MCF 10A (cell line): Measurements from ENCODE around the gene SUN5. TPM values are rescaled to one million over a fixed set of nuclear protein-coding genes. Genes with fewer than 3 reads are reported as not detected.

Experiments
- BruUV-seq: library from RNA; stranded (reverse); fragments of 400-500 nt; replicated peaks from 2 replicates; lab custom pipeline; 2021; lab: Mats Ljungman, UMichigan
- CTCF ChIA-PET: fragments of 300-600 bp; sonication (Branson Sonifier 250); formaldehyde crosslinking; extraction: SDS; loops from one replicate; lab custom pipeline; 2021; ENCODE audit warnings: antibody characterized with exemption, inconsistent platforms; lab: Yijun Ruan, JAX
- POLR2A ChIA-PET: fragments of 300-600, 350-650 bp; sonication (Branson Sonifier 250); formaldehyde crosslinking; extraction: SDS; loops from one replicate; lab custom pipeline; 2020; ENCODE audit warnings: antibody characterized with exemption, inconsistent platforms; lab: Yijun Ruan, JAX
- DNase-seq: peaks from one replicate; pipeline ENCODE4 v3.0.0-alpha.2; 2018; ENCODE audit not compliant: unreplicated experiment
- H3K27ac Mint-ChIP-seq: one replicate; pipeline ENCODE4 v1.8.0; 2022; ENCODE audit warnings: mild to moderate bottlenecking, low read depth, mixed read lengths; ENCODE audit not compliant: unreplicated experiment
- H3K27me3 Mint-ChIP-seq: one replicate; pipeline ENCODE4 v1.8.0; 2022; ENCODE audit warnings: mixed read lengths; ENCODE audit not compliant: insufficient read depth, unreplicated experiment
- H3K36me3 Mint-ChIP-seq: one replicate; pipeline ENCODE4 v1.8.0; 2022; ENCODE audit warnings: mild to moderate bottlenecking, moderate library complexity, mixed read lengths; ENCODE audit not compliant: insufficient read depth, unreplicated experiment
- H3K4me1 Mint-ChIP-seq: one replicate; pipeline ENCODE4 v1.8.0; 2022; ENCODE audit warnings: mixed read lengths; ENCODE audit not compliant: insufficient read depth, unreplicated experiment
- H3K4me3 Mint-ChIP-seq: one replicate; pipeline ENCODE4 v1.8.0; 2022; ENCODE audit warnings: mild to moderate bottlenecking, moderate library complexity, mixed read lengths; ENCODE audit not compliant: unreplicated experiment
- H3K9me3 Mint-ChIP-seq: one replicate; pipeline ENCODE4 v1.8.0; 2022; ENCODE audit warnings: mixed read lengths; ENCODE audit not compliant: unreplicated experiment
- intact Hi-C: fragments of 100-400 bp; cut with micrococcal nuclease; formaldehyde crosslinking; loops from 2 replicates; pipeline ENCODE4 v1.14.1; 2022
- total RNA-seq: library from RNA; stranded (reverse); gene quantifications from 2 replicates; pipeline ENCODE4 v1.2.3, GENCODE V29; 2022
- TF ChIP-seq, protein P1 (sequence below): fragments of 200-600 bp; IDR thresholded peaks from one replicate; pipeline ENCODE4 v1.8.0; 2022; ENCODE audit warnings: antibody characterized with exemption, mild to moderate bottlenecking; ENCODE audit not compliant: unreplicated experiment

The SUN5 gene
- total RNA-seq, 1 experiment from 2014 or later = not detected

- no peaks in the 10 kb centered on the region for H3K4me1 Mint-ChIP-seq
- intact Hi-C loops = no loop called here
- H3K9me3 Mint-ChIP-seq = no peaks in the 10 kb centered on the region
- ChIA-PET POLR2A (interaction anchor here (0.7 kb wide), 1 partner anchor 8 kb away, joined by 3 read pairs; no protein-coding TSS in a partner anchor), CTCF (interaction anchor here (0.6 kb wide), 1 partner anchor 10 kb away, joined by 3 read pairs; no protein-coding TSS in a partner anchor)
- no peaks in the 10 kb centered on the region for H3K36me3 Mint-ChIP-seq
- DNase-seq = no peak
- no peaks in the 10 kb centered on the region for H3K27me3 Mint-ChIP-seq
- no TSS peak for BruUV-seq
- no peak overlapping the region for H3K27ac Mint-ChIP-seq
- TF ChIP-seq, protein P1, sequence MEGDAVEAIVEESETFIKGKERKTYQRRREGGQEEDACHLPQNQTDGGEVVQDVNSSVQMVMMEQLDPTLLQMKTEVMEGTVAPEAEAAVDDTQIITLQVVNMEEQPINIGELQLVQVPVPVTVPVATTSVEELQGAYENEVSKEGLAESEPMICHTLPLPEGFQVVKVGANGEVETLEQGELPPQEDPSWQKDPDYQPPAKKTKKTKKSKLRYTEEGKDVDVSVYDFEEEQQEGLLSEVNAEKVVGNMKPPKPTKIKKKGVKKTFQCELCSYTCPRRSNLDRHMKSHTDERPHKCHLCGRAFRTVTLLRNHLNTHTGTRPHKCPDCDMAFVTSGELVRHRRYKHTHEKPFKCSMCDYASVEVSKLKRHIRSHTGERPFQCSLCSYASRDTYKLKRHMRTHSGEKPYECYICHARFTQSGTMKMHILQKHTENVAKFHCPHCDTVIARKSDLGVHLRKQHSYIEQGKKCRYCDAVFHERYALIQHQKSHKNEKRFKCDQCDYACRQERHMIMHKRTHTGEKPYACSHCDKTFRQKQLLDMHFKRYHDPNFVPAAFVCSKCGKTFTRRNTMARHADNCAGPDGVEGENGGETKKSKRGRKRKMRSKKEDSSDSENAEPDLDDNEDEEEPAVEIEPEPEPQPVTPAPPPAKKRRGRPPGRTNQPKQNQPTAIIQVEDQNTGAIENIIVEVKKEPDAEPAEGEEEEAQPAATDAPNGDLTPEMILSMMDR = no peak
- H3K4me3 Mint-ChIP-seq = no peak overlapping the region
These were observed 22.0 kb upstream of the SUN5 start for GRCh38 chr20:33026072-33026778.

GRCh38 chr20:33025318-33025876 lies 21.2 kb upstream of the SUN5 start:
- POLR2A ChIA-PET = interaction anchor here (1.4 kb wide), 1 partner anchor 9 kb away, joined by 3 read pairs; no protein-coding TSS in a partner anchor
- TF ChIP-seq, protein P1 = no peak
- CTCF ChIA-PET = interaction anchor here (1.5 kb wide), 1 partner anchor 12 kb away, joined by 3 read pairs; no protein-coding TSS in a partner anchor
- H3K9me3 Mint-ChIP-seq = no peaks in the 10 kb centered on the region
- BruUV-seq = no TSS peak
- H3K36me3 Mint-ChIP-seq = no peaks in the 10 kb centered on the region
- no peak overlapping the region for H3K4me3 Mint-ChIP-seq
- H3K4me1 Mint-ChIP-seq = no peaks in the 10 kb centered on the region
- no peak for DNase-seq
- H3K27me3 Mint-ChIP-seq = no peaks in the 10 kb centered on the region
- intact Hi-C loops = no loop called here
- no peak overlapping the region for H3K27ac Mint-ChIP-seq

GRCh38 chr20:33024609-33025317 lies 20.5 kb upstream of the SUN5 start:
- intact Hi-C loops = no loop called here
- POLR2A ChIA-PET = interaction anchor here (1.4 kb wide), 1 partner anchor 10 kb away, joined by 3 read pairs; no protein-coding TSS in a partner anchor
- H3K4me3 Mint-ChIP-seq = no peak overlapping the region

More at GRCh38 chr20:33024609-33025317, 20.5 kb upstream of the SUN5 start:
- H3K27ac Mint-ChIP-seq = no peak overlapping the region
- no peaks in the 10 kb centered on the region for H3K9me3 Mint-ChIP-seq
- no peaks in the 10 kb centered on the region for H3K4me1 Mint-ChIP-seq
- TF ChIP-seq, protein P1 = no peak
- peaks cover 2% of the 10 kb centered on the region for H3K27me3 Mint-ChIP-seq
- DNase-seq = no peak
- no TSS peak for BruUV-seq
- CTCF ChIA-PET = interaction anchor here (1.5 kb wide), 1 partner anchor 11 kb away, joined by 3 read pairs; no protein-coding TSS in a partner anchor
- no peaks in the 10 kb centered on the region for H3K36me3 Mint-ChIP-seq
